ENCODE results near the gene TMEM132C.
"Not testable (repeated sequence)": the region's sequence is repeated elsewhere in the genome, so short reads cannot be mapped to it uniquely, and the experiment has no call there.

Gene TMEM132C

DNA sequence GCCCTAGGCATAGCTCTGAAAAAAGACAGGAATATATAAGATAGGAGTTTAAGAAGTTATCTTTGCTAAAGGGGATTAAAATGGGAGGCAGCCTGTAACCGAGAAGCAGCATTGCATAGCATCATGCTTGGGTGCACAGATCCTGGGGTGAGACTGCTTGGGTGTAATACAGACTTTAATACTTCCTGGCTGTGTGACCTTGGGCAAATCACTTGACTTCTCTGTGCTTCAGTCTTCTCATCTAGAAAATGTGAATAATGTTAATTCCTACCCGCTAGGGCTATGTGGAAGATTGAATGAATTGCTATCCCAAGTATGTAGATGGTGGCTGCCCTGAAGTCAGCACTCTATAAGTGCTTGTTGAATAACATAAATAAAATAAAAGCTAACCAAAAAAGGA lies 204.5 kb downstream of the TMEM132C start:
- no peak for DNase-seq (ENCODE audit: low read depth in 2 of 3, low spot score in 2 of 3)

DNA sequence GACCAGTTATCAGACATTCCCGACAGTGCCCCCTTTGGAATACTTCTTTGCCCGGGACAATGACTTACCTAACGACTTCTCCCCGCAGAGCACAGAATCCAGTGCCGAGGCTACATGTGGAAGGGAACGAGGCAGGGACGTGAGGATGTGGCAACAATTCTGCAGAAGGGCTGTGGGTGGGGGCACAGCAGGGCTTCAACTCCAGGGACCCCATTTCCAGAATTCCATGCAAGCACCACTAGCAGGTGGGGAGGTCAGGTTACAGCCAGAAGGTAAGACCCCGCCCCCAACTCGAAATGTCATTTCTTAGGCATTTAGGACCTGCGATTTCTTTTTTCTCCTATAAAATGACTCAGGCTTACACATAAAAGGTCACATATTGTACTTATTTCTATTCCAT lies 207.9 kb downstream of the TMEM132C start:
- no peak for DNase-seq (ENCODE audit: low read depth in 2 of 3, low spot score in 2 of 3)

DNA sequence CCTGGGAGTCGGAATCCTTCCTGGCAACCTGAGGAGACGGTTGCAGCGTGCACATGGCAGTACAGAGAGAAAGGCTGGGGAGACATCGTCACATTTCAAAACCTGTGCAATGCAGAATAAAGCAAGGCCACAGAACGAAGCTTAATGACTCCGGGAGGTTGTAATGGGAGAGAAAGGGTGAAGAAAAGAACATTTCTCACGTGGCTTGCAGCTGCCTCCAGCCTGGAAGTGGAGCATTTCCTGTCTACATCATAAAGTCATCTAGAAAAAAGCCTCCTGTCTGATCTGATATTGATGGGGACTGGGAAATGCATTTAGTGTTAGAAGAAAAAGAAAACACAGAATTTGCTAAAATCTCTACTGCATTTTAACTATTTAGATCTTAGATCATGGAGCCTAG lies 209.3 kb downstream of the TMEM132C start:
- no peak for DNase-seq (ENCODE audit: low read depth in 2 of 3, low spot score in 2 of 3)

DNA sequence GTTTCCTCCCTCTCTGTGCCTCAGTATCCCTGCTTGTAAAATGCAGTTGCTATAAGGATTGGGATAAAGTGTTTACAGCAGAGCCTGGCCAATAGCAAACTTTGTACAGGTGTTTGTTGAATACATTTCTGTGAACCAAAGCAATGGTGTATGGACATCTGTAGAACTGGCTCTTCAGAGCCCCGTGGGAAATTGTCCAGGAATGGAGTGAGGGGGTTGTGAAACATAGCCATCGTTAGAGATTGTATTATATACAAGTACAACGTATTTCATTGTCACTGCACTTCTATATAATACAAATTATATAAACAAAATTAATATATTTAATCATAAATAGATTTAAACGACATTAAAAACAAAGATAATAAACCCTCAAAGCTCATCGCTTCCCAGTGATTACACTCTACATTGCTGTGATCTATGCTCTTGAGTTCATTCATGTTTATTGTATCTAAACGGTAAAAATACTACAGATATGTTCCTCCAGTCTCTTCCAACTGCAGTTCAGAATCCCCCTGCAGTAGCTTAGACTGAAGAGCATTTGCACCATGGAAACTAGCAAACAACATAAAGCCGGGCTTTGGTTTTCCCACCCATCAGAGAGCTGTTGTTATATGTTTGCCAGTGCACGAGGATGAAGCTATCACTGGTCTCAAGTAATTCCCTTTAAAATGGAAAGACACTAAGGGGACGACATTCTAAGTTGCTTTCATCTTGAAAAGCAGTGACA lies 216.7 kb downstream of the TMEM132C start:
- no peak for DNase-seq (ENCODE audit: low read depth in 2 of 3, low spot score in 2 of 3)

DNA sequence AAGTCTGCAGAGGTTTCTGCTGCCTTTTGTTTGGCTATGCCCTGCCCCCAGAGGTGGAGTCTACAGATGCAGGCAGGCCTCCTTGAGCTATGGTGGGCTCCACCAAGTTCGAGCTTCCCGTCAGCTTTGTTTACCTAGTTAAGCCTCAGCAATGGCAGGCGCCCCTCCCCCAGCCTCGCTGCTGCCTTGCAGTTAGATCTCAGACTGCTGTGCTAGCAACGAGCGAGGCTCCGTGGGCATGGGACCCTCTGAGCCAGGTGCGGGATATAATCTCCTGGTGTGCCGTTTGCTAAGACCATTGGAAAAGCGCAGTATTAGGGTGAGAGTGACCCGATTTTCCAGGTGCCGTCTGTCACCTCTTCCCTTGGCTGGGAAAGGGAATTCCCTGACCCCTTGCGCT lies 230.4 kb downstream of the TMEM132C start:
- not testable (repeated sequence) for DNase-seq (ENCODE audit: low read depth in 2 of 3, low spot score in 2 of 3)

DNA sequence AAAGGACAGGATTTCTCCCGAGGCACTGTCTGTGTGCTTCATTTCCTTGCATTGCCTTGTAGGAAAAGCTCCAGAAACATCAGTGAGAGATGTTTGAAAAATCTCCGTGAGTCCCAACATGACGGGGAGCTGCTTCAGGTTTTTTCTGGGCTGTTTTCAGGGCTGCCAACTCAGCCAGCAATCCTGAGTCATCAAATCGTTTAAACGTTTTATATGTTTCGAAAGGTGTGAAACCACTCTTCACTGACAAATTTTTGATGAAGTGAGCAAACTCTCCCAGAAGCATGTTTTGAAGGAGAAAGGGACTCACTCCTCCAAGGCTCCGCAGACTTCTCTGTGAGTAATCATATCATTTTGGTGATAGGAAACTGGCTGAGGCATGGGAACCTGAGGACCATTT lies 240.5 kb downstream of the TMEM132C start:
- DNase-seq (ENCODE audit: low read depth in 2 of 3, low spot score in 2 of 3) = no peak

DNA sequence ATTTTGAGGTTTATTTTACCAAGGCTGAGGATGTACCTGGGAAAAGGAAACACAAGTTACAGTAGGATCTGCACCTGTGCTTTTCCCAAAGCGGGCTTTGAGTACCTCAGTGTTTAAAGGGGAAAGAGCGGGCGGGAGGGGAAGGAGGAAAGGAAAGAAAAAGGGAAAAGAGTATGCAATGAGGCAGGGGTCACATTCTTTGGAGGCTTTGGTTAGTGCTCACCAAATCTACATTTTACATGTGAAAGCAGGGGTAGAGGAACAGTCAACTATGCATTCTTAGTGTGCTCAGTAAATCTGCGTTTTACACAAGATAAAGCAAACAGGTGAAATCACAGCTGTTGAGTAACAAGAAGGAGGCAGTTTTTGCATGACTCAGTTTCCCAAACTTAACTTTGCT lies 242.2 kb downstream of the TMEM132C start:
- DNase-seq (ENCODE audit: low read depth in 2 of 3, low spot score in 2 of 3) = no peak

DNA sequence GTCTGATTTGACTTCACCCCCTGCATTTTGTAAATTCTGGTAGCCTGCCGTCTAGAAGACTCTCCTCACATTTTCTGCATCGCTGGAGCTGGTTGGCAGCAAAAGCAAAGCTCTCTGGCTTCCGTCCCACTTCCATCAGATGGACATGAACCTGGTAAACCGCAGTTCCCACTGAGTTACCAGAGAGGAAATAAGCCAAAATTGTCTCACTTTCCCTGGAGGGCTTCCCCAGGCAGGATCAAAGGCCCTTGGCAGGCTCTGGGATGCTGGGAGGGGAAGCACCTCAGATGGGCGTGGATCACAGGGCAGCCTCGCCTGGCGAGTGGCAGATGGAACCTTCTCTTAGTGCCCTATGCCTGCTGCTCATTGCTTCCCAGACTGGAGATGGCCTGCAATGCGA lies 243.5 kb downstream of the TMEM132C start:
- DNase-seq (ENCODE audit: low read depth in 2 of 3, low spot score in 2 of 3) = no peak

DNA sequence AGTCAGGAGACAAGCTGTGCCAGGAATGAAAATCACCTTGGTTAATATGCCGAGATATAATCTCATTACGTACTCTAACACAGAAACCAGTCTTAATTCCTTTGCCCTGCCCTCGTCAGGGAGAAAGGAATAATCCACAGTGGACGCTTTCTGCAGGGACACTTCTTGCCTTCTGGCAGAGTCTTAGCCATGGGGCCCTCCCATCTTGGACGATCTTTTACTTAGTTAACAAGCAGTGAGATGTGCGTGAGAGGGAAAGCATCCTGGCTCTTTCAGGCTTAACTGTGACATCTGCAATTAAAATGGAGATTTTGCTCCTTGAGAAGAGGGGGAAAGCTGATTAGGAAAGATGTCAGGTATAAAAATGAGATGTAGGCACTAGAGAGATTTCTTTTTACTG lies 246.4 kb downstream of the TMEM132C start:
- DNase-seq (ENCODE audit: low read depth in 2 of 3, low spot score in 2 of 3) = no peak

DNA sequence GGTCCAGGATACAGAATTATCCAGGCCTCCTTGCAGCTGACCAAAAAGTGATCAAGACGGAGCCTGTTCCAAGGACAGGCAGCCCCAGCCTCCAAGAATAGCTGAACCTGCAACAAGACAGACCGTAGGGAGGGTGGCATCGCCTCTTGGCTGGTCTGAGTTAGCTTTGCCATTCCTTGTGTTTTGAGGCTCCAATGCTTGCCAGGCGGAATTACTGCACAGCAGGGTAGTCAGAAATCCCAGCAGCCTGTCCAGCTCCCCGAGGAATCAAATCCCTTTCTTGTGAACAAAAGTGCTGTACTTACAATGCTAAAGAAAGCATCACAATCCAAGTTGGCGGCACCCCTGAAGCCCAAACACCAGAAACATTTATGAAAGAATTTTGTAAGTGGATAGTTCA lies 246.9 kb downstream of the TMEM132C start:
- DNase-seq (ENCODE audit: low read depth in 2 of 3, low spot score in 2 of 3) = no peak

DNA sequence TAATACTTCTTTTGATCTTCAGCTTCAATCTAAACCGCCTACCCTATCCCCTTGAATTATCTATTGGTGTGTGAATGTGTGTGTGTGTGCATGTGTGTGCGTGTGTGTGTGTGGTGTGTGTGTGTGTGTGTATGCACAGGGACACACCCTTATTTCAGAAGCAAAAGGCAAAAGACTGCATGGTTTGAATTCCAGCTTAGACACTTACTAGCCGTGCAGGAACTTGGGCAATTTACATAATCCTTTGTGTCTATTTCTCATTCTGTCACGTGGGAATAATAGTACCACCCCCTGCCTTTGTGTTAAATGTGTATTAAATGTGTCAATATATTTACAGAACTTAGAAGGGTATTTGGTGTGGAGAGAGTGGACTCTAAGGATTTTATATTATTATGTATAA lies 251.7 kb downstream of the TMEM132C start:
- DNase-seq (ENCODE audit: low read depth in 2 of 3, low spot score in 2 of 3) = no peak

DNA sequence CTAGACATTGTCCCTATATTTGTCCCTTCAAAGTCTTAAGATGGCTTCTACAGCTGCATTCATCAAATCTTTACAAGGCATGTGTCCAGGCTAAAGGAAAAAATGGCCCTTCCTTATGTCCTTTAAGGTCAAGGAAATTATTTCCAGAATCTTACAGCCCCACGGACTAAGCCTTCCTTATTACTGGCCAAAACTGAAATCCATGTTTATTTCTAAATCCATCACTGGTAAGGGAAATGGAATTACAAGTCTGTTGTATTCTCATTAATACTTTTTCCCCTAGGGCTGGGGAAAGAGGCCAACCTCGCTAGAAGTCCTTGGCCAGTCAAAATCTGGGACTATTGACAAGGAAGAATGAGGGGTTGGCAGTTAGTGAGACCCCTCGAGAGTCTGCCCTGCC lies 252.5 kb downstream of the TMEM132C start:
- no peak for DNase-seq (ENCODE audit: low read depth in 2 of 3, low spot score in 2 of 3)

DNA sequence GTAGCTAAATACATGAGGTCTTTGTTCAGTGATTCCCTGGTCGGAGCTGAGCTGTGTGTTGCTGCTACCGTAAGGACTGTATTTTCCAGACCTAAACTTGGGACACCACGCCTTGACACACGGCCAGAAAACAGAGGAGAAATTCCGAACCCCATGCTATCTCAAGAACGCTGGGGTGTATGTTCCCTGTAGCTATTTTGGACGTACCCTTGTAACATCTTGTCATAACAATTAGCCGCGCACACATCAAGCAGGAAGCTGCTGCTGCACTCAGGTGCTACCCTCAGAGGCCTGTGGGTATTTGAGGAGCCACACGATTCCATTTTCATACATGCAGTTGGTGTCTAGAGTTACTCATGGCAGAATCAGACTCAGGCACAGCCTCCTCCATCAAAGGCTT lies 255.0 kb downstream of the TMEM132C start:
- DNase-seq (ENCODE audit: low read depth in 2 of 3, low spot score in 2 of 3) = no peak

DNA sequence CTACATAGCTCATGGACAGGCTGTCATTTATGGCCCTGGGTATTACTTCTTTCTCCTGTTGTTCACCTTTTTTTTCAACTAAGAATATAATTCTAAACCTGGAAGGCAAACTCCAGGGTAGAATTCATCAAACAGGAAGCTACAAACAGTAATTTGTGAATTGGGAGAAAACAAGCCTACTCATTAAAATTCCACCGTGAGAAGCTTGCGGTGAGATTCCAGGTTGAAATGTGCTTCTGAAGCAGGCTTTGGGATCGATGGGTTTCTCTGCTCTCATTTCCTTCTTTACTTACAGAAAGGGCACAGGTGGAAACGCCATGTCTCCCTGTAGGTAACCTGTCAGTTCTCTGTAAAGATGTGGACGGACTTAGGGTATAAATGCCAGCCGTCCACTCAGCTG lies 257.5 kb downstream of the TMEM132C start:
- no peak for DNase-seq (ENCODE audit: low read depth in 2 of 3, low spot score in 2 of 3)

DNA sequence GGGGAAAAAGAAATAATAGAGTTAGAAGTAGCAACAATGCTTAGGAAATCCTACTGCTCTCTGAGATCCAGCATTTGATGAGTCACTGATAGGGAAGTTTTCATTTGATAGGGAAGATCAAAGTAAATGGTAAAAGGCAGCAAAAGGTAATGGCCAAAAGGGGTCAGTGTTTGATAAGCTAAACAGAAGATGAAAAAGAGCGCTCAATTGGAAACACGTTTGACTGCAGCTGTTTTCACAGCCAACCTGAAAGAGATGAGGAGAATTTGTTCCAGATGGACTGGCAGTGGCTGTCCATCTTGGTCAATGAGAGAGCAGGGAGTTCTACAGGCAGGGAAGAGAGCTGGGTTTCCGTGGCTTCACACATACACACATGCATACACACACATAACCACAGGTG lies 264.2 kb downstream of the TMEM132C start:
- no peak for DNase-seq (ENCODE audit: low read depth in 2 of 3, low spot score in 2 of 3)

DNA sequence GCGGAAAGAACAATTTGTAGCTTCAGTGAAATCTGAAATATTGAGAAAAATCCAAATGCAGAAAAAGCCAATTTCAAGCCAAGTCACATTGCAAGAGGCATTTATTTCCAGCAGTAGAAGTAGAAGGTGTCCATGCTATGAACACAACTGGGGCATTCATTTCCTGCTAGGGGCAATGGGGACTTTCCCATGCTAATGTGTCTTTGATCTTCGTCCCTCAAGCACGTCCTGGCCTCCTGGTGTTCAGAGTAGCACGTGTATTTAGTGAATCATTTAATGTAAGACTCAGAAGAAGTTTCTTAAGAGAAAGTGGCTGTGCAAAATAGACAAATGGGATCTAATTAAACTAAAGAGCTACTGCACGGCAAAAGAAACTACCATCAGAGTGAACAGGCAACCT lies 267.9 kb downstream of the TMEM132C start:
- DNase-seq (ENCODE audit: low read depth in 2 of 3, low spot score in 2 of 3) = no peak

DNA sequence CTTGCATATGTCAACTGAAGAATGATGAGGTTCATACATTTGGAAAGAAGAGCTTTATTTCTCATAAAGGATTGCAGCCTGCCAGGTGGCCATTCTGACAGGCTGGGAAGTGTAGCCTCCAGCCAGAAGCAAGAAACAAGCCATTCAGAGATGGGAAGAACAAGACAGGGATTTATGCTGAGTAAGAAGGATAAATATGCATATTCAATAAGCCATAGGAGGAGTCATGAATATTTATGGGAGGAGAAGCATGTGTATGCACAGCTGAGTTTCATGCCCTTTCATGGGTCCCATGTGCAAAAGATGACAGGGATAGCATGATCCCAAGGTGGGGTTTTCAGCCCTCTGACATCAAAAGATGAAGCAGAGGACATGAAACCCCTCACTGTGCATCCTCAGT lies 269.8 kb downstream of the TMEM132C start:
- DNase-seq (ENCODE audit: low read depth in 2 of 3, low spot score in 2 of 3) = no peak

DNA sequence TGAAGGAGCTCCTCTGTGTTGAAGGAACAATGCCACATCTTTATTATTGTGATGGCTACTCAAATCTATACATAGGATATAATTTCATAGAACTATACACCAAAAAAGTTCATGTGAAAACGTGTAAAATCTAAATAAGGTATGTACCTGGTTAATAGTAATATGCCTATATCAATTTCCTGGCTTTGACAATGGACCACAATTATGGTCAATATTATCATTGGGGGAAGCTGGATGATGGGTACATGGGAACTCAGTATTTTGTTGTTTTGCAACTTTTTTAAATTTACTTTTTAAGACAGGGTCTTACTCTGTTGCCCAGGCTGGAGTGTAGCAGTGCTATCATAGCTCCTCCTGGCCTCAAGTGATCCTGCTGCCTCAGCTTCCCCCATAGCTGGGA lies 270.7 kb downstream of the TMEM132C start:
- no peak for DNase-seq (ENCODE audit: low read depth in 2 of 3, low spot score in 2 of 3)

DNA sequence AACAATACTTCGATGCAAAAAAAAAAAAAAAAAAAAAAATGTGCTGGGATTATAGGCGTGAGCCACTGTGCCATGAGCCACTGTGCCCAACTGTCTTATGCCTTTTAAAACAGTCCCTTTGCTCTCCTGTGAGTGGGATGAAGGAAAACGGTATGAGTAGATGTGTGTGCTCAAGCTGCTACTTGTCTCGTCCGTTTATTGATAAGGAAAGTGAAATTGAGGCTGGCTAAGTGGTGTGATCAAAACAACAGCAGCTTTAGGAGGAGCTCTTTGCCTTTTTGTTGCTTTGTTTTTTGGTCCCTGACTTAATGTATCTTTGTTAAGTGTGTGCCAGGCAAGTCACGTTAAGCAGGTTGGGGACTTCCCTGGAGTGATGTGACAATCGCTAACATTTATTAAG lies 275.9 kb downstream of the TMEM132C start:
- DNase-seq (ENCODE audit: low read depth in 2 of 3, low spot score in 2 of 3) = no peak

DNA sequence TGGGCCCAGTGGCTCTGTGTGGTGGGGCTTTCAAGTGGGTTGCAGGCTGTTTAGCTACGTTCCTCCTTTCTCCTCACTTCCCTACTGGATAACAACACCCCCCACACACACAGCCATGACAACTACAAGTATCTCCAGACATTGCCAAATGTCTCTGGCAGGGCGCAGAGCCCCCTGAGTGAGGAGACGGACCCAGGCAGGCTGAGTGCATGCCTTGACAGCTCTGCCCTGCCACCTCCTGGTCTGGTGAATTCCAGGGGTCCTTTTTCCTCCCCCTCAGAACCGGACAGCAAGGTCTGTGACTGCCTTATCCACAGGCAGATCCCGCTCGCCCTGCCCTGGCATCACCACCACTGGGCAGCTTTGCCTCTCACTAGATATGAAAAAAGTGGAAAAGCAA lies 276.5 kb downstream of the TMEM132C start:
- DNase-seq (ENCODE audit: low read depth in 2 of 3, low spot score in 2 of 3) = no peak

DNA sequence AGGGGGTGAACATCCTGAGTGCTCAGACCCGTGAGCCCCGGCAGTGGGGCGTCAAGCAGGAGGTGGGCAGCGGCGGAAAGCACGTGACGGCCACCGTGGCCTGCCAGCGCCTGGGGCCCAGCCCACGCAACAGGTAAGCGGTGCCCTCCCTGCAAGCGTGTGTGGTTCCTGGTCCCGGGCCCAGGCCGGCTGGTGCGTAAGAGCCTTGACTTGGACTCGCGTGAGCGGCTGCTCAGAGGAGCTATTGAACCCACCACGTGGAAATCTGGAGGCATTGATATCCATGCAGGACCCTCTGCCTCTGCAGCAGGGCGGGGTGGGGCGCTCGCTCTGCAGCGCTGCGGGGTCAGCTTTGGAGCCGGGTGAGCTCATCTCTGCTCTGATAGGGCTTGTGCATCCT lies 277.0 kb downstream of the TMEM132C start:
- DNase-seq (ENCODE audit: low read depth in 2 of 3, low spot score in 2 of 3) = no peak

DNA sequence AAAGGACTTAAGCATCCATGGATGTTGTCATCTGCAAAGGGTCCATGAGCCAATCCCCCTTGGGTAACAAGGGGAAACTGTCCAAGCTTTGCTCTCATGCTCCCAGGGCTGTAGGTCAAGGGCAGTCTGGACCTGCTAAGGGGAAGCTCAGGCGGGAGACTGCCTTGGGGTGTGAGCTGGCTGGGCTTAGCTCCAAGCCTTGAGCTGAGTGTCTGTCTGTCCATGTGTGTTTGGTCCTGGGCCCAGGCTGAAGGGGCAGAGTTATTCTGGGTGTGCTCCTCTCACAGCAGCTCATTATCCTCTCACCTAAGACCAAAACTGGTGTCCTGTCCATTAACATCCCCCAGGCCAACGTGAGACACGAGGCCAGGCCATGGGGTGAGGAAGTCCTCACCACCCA lies 282.0 kb downstream of the TMEM132C start:
- no peak for DNase-seq (ENCODE audit: low read depth in 2 of 3, low spot score in 2 of 3)

DNA sequence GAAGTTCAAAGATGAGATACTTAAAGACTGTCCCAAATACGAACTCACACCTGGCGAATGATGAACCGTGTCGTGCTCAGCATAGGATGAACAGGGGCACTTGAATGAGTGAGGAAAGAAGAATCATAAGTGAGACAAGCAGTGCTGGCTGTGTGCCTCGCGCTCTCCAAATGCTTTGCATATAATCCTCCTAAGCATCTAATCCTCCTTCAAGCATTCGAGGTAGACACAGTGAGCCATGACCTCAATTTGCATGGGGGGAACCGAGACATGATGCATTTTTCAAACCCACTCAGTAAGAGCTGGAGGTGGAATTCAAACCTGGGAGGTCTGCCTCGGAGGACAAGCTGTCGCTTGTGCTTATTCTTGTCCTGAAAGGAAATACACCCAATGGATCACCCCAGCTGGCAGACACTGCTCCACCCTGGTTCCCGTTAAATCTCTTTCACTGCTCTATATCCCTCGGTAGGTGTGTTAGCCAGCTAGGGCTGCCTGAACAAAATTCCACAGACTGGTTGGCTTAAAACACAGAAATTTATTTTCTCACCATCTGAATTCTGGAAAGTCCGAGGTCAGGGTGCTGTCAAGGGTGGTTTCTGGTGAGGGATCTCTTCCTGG lies 282.7 kb downstream of the TMEM132C start:
- no peak for DNase-seq (ENCODE audit: low read depth in 2 of 3, low spot score in 2 of 3)

Data from activated CD8-positive, alpha-beta memory T cell treated with anti-CD3 and anti-CD28 coated beads for 48 hours (primary cell).